Prostate gland (tissue), 2 donors: ENCODE results near the gene TBC1D5. TPM values are rescaled to one million over a fixed set of nuclear protein-coding genes. Genes with fewer than 3 reads are reported as not detected.
"Not testable (repeated sequence)": the region's sequence is repeated elsewhere in the genome, so short reads cannot be mapped to it uniquely, and the experiment has no call there.

Source experiments
- DNase-seq: peaks from one replicate; pipeline ENCODE4 v3.0.0-alpha.2; 2019; ENCODE audit warnings: low spot score
- H3K27ac ChIP-seq, 2 donors: fragments of 200-600 bp; sonication (generic); 2 replicates each; pipeline ENCODE4 v1.5.1; 2017 to 2019
- H3K27me3 ChIP-seq: fragments of 200-600 bp; sonication (generic); replicated peaks from 2 replicates; pipeline ENCODE4 v1.5.1; 2019; ENCODE audit not compliant: insufficient read depth
- H3K36me3 ChIP-seq, 2 donors: fragments of 200-600 bp; sonication (generic); 1 replicate in 1 of 2; 2 replicates in 1 of 2; pipeline versions ENCODE4 v1.5.1 to v1.8.1; 2017 to 2019
- H3K4me1 ChIP-seq: fragments of 200-600 bp; sonication (generic); replicated peaks from 2 replicates; pipeline ENCODE4 v1.5.1; 2019
- H3K4me3 ChIP-seq, 2 donors: fragments of 200-600 bp; sonication (generic); 2 replicates each; pipeline ENCODE4 v1.5.1; 2017 to 2019
- H3K9me3 ChIP-seq: fragments of 200-600 bp; sonication (generic); 2 replicates; pipeline ENCODE4 v1.5.1; 2017
- POLR2A ChIP-seq: fragments of 450-650 bp; IDR thresholded peaks from one replicate; pipeline ENCODE4 v1.6.1; 2016; ENCODE audit warnings: antibody characterized with exemption, mild to moderate bottlenecking
- POLR2AphosphoS5 ChIP-seq: sonication (generic); formaldehyde crosslinking; IDR thresholded peaks from one replicate; pipeline ENCODE4 v1.6.1; 2017; ENCODE audit warnings: antibody characterized with exemption
- WGBS: methylation state at CpG from one replicate; pipeline ENCODE4 v1.1.5; 2018; 5-methylcytosine and 5-hydroxymethylcytosine counted together
- intact Hi-C: fragments of 100-400 bp; cut with DNase I; formaldehyde crosslinking; loops from one replicate; pipeline ENCODE4 v1.14.2; 2022
- total RNA-seq, 2 donors: library from RNA; depleted of rRNA; stranded (reverse); fragments of >200 nt; gene quantifications; one replicate each; pipeline ENCODE4 v1.1.0, GENCODE V29; 2016
- TF ChIP-seq, protein P1 (sequence below), 4 experiments: fragments of 200-600 bp in 2 of 4; fragments of 450-650 bp in 2 of 4; sonication (generic) in 2 of 4; IDR thresholded peaks; 1 replicate in 3 of 4; 2 replicates in 1 of 4; pipeline ENCODE4 v1.5.1; 2016 to 2019; ENCODE audit warnings: antibody characterized with exemption in 4 of 4, mild to moderate bottlenecking in 2 of 4, moderate library complexity in 2 of 4

TBC1D5 gene, protein sequence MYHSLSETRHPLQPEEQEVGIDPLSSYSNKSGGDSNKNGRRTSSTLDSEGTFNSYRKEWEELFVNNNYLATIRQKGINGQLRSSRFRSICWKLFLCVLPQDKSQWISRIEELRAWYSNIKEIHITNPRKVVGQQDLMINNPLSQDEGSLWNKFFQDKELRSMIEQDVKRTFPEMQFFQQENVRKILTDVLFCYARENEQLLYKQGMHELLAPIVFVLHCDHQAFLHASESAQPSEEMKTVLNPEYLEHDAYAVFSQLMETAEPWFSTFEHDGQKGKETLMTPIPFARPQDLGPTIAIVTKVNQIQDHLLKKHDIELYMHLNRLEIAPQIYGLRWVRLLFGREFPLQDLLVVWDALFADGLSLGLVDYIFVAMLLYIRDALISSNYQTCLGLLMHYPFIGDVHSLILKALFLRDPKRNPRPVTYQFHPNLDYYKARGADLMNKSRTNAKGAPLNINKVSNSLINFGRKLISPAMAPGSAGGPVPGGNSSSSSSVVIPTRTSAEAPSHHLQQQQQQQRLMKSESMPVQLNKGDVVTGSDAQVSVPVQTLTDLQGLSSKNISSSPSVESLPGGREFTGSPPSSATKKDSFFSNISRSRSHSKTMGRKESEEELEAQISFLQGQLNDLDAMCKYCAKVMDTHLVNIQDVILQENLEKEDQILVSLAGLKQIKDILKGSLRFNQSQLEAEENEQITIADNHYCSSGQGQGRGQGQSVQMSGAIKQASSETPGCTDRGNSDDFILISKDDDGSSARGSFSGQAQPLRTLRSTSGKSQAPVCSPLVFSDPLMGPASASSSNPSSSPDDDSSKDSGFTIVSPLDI
- total RNA-seq = 10 to 100 TPM; 64.8 to 99.2 TPM

DNA sequence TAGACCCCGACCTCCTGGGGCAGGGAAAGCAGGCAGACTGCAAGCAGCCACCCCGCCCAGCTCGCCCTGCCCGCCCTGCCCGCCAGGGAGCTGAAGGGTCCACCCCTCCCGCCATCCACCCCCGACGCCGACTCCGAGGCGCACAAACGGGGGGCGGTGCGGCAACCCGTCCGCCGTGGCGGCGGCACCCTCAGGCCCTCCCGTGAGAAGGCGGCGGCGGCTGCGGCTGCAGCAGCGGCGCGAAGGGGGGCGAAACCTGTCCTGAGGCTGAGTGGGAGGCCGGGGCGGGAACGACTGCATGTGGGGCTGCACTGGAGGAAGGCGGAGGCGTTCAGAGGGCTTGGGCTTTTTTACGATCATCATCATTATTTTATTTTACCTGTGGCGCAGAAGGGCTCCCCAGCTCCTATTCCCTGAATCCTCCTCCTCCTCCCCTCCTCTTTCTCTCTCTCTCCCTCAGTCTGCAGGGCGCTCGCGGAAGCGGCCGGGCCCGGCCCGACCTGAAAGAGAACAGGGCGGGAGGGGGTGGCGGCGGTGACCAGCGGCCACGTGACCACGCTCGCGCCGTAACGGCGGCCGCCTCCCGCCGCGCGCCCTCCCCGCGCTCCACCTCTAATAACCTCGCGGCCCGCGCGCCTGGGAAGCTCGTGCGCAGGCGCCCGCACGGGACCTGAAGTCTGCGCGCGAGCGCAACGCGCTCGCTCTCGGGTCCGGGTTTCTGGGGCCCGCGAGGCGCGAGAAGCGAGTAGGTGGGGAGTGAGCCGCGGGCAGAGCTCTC lies at the start of gene TBC1D5:
TBC1D5 (minus strand) TSS at position 530 of the 778 bp plus-strand sequence. CDS start 234,061 bp downstream, outside the sequence.
- H3K4me3 ChIP-seq = peak within 1 kb of the TSS; percentile 50 to 79
- H3K4me1 ChIP-seq = no peaks in the 10 kb centered on the region
- peak; percentile 96 for DNase-seq
- H3K27me3 ChIP-seq = no peaks in the 10 kb centered on the region
- TF ChIP-seq POLR2AphosphoS5 (peak; percentile 86), POLR2A (peak; percentile 86)
- TF ChIP-seq, protein P1, sequence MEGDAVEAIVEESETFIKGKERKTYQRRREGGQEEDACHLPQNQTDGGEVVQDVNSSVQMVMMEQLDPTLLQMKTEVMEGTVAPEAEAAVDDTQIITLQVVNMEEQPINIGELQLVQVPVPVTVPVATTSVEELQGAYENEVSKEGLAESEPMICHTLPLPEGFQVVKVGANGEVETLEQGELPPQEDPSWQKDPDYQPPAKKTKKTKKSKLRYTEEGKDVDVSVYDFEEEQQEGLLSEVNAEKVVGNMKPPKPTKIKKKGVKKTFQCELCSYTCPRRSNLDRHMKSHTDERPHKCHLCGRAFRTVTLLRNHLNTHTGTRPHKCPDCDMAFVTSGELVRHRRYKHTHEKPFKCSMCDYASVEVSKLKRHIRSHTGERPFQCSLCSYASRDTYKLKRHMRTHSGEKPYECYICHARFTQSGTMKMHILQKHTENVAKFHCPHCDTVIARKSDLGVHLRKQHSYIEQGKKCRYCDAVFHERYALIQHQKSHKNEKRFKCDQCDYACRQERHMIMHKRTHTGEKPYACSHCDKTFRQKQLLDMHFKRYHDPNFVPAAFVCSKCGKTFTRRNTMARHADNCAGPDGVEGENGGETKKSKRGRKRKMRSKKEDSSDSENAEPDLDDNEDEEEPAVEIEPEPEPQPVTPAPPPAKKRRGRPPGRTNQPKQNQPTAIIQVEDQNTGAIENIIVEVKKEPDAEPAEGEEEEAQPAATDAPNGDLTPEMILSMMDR (IDR thresholded peaks at IDR 0.05) = peak in 2 of 4 experiments; percentile 17 to 25
- no peaks in the 10 kb centered on the region for H3K36me3 ChIP-seq
- intact Hi-C loops = no loop called here
- WGBS = under 1% methylated on average over 56 of the region's 86 CpGs
- no peaks in the 10 kb centered on the region for H3K9me3 ChIP-seq
- peak within 1 kb of the TSS; percentile 93 to 98 for H3K27ac ChIP-seq

- Histone ChIP-seq H3K4me1 (no peaks in the 10 kb centered on the region), H3K4me3 (no peak overlapping the region), H3K27me3 (no peaks in the 10 kb centered on the region), H3K9me3 (no peaks in the 10 kb centered on the region), H3K36me3 (no peaks in the 10 kb centered on the region), H3K27ac (no peak overlapping the region)
- DNase-seq = no peak
- TF ChIP-seq POLR2AphosphoS5 (no peak), POLR2A (no peak)
- TF ChIP-seq, protein P1 (IDR thresholded peaks at IDR 0.05) = no peak
- intact Hi-C loops = no loop called here
- 88% methylated on average over 1 of the region's 1 CpG for WGBS
Measured at GRCh38 chr3:17783426-17783825, 41.0 kb upstream of the TBC1D5 start.

DNA sequence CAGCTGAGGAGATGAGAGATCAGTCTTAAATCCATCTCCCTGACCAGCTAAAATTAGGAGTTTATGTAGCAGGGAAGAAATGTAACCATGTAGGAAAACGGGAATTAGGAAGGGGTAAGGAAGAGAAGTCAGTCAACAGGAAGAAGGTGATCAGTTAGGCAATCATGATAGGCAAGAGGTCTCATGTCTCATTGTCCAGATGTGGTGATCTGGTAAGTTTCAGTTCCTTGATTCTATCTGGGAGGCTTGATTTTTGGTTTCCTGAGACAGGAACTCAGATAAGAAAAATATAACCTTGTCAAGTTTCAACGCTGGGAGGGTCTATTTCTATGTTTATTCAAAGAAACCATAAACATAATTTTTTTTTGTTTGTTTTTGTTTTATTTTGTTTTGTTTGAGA lies 40.3 kb upstream of the TBC1D5 start:
- no peak for DNase-seq
- H3K4me1 ChIP-seq = no peaks in the 10 kb centered on the region
- intact Hi-C loops = no loop called here
- WGBS = 47% methylated on average over 2 of the region's 2 CpGs
- TF ChIP-seq POLR2A (no peak), POLR2AphosphoS5 (no peak)
- TF ChIP-seq, protein P1 (IDR thresholded peaks at IDR 0.05) = no peak
- no peaks in the 10 kb centered on the region for H3K36me3 ChIP-seq
- no peaks in the 10 kb centered on the region for H3K27me3 ChIP-seq
- H3K4me3 ChIP-seq = no peak overlapping the region
- no peaks in the 10 kb centered on the region for H3K9me3 ChIP-seq
- no peak overlapping the region for H3K27ac ChIP-seq

DNA sequence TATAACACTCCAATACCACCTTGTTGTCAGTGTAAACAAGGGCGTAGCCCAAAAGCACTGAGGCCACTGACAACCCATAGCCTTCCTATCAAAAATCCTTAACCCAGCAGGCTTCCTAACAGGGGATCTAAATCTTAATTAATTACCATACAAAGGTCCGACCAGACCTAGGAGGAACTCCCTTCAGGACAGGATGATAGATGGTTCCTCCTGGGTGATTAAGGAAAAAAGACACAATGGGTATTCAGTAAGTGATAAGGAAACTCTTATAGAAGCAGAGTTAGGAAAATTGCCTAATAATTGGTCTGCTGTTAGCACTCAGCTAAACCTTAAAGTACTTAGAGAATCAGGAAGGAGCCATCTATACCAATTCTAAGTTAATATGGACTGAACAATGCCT lies 37.9 kb upstream of the TBC1D5 start:
- H3K4me1 ChIP-seq, intact Hi-C loops, H3K9me3 ChIP-seq, DNase-seq, H3K27ac ChIP-seq, H3K4me3 ChIP-seq, H3K27me3 ChIP-seq, H3K36me3 ChIP-seq: not testable (repeated sequence)
- WGBS = 46% methylated on average over 2 of the region's 2 CpGs

- DNase-seq, H3K4me1 ChIP-seq, H3K27ac ChIP-seq, H3K36me3 ChIP-seq, H3K27me3 ChIP-seq, H3K4me3 ChIP-seq, H3K9me3 ChIP-seq, intact Hi-C loops: not testable (repeated sequence)
- 89% methylated on average over 7 of the region's 7 CpGs for WGBS
Measured at GRCh38 chr3:17779304-17780250, 37.1 kb upstream of the TBC1D5 start.

GRCh38 chr3:17777326-17777725 lies 34.9 kb upstream of the TBC1D5 start:
- H3K9me3 ChIP-seq, intact Hi-C loops, H3K27ac ChIP-seq, H3K36me3 ChIP-seq, H3K4me1 ChIP-seq, DNase-seq, H3K27me3 ChIP-seq, H3K4me3 ChIP-seq: not testable (repeated sequence)
- WGBS = 83% methylated on average over 6 of the region's 6 CpGs
